ENCODE data around the gene SYCE3. TPM values are rescaled to one million over a fixed set of nuclear protein-coding genes. Genes with fewer than 3 reads are reported as not detected.

The SYCE3 gene
- polyA plus RNA-seq, 3 donors from 2014 or later: not detected

DNA sequence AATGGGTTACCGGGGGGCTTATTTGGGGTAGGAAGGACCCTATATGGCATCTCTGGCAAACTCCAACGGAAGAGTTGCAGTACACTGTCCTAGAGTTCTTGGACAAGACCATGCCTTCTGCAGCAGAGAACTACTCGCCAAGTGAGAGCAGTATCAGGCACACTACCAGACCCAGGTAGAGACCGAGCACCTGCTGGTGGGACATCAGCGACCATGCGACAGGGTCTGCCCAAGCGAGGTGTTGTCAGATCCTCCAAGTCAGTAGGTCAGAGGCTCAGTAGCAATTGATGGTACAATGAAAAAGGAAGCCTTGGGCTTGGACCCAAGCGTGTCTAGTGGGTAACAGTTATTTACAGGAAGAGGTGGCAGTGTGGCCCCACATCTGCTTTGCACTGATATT, 23.1 kb upstream of the SYCE3 start:
- Mint-ChIP-seq H3K27me3 (ENCODE audit: low read depth in 3 of 3) (peaks cover 0 to 7% (median 4%) of the 10 kb centered on the region in 3 donors), H3K4me3 (no peak overlapping the region), H3K9me3 (no peaks in the 10 kb centered on the region), H3K27ac (no peak overlapping the region), H3K36me3 (peaks cover 0 to 7% (median under 1%) of the 10 kb centered on the region in 3 donors), H3K4me1 (peaks cover 8 to 21% of the 10 kb centered on the region in 2 donors)
- no peak for DNase-seq

DNA sequence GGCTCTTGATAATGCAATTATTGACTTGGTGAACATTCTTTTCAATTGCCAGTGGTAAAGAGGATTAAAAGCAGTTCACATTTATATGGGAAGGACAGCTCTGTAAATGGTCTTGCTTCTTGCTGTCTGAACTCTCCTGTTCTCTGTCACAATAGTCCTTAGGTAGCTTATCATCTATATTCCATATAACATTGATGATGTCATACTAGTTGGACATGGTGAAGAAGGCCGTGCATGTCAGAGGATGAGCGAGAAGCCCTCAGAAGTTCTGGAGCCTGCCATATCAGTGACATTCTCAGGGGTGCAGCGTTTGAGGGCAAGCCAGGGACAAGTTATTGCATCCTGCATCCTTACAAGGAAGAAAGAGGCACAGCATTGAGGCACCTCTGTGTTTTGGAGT, 22.5 kb upstream of the SYCE3 start:
- H3K9me3 Mint-ChIP-seq: no peaks in the 10 kb centered on the region
- H3K4me1 Mint-ChIP-seq: peaks cover 8 to 25% of the 10 kb centered on the region in 2 donors
- no peak for DNase-seq
- H3K27ac Mint-ChIP-seq: no peak overlapping the region
- peak overlapping the region in 3 of 5 donors; percentile 5 to 29 (median 21) for H3K4me3 Mint-ChIP-seq
- H3K27me3 Mint-ChIP-seq (ENCODE audit: low read depth in 3 of 3): peaks cover 0 to 7% (median 4%) of the 10 kb centered on the region in 3 donors
- peaks cover 0 to 9% (median 0%) of the 10 kb centered on the region in 3 donors for H3K36me3 Mint-ChIP-seq

DNA sequence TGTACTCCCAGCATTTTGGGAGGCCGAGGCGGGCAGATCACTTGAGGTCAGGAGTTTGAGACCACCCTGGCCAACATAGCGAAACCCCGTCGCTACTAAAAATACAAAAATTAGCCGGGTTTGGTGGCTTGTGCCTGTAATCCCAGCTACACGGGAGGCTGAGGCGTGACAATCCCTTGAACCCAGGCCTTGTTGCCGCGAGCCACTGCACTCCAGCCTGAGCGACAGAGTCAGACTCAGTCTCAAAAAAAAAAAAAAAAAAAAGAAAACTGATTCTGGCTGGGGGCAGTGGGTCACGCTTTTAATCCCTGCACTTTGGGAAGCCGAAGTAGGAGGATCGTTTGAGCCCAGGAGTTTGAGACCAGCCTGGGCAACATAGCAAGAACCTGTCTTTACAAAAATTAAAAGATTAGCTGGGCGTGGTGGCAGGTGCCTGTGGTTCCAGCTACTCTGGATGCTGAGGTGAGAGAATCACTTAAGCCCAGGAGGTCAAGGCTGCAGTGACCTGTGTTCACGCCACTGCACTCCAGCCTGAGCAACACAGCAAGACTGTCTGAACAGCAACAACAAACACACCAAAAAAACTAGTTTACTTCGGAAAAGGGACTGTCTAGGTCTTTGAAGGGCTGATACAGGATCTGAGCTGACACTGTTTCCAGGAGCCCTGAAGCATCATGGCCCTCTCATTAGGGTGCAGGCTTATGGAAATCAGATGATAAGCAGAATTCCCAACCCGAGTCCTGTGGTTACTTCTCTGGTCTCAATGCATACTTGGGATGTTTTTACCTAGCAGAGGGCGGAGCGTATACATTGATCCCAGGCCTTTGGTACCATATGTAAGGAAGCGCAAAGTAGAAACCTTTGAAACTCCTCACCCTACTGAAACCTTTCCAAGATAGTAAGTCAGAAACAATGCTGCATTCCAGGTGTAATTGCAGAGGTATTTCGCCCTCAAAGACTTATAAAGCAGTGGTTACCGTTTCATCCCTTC, 21.7 kb upstream of the SYCE3 start:
- peaks cover 0 to 8% (median 3%) of the 10 kb centered on the region in 3 donors for H3K36me3 Mint-ChIP-seq
- no peak for DNase-seq
- H3K9me3 Mint-ChIP-seq: no peaks in the 10 kb centered on the region
- H3K27me3 Mint-ChIP-seq (ENCODE audit: low read depth in 3 of 3): peaks cover 0 to 7% (median 4%) of the 10 kb centered on the region in 3 donors
- H3K4me3 Mint-ChIP-seq: peak overlapping the region; percentile 33 to 94 (median 93)
- no peak overlapping the region for H3K27ac Mint-ChIP-seq
- peaks cover 8 to 28% of the 10 kb centered on the region in 2 donors for H3K4me1 Mint-ChIP-seq

DNA sequence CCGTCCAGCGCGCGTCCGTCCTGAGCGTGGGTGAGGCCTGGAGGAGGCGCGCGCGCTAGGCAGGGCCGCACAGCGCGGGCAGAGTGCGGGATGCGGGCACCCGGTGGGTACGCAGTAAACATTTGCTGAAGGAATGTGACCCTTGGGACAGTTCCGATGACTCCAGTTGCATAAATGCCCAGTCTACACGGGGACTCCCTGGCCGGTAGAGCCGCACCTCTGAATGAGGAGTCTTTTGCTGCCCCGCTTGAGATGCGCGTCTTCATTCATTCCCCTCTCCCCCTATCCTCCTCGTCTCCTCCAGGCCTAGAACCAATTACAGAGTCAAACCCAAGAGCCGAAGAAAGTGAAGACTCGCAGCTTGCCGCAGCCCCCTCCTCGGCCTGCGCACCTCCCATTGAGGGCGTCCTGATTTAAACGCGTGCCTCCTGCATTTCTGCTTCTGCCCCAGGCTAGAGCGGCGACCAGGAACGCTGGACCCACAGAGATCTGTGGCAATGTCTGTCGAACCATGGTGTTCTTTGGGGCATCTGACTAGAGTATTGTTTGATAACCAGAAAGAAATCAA, 20.7 kb upstream of the SYCE3 start:
- Mint-ChIP-seq H3K36me3 (peaks cover 0 to 6% (median 3%) of the 10 kb centered on the region in 3 donors), H3K4me3 (peak overlapping the region; percentile 86 to 94 (median 93)), H3K4me1 (peaks cover 8 to 28% of the 10 kb centered on the region in 2 donors), H3K9me3 (no peaks in the 10 kb centered on the region), H3K27me3 (ENCODE audit: low read depth in 3 of 3) (peaks cover 0 to 7% (median 4%) of the 10 kb centered on the region in 3 donors), H3K27ac (peak overlapping the region in 5 of 6 donors; percentile 73 to 87 (median 76))
- DNase-seq: no peak

DNA sequence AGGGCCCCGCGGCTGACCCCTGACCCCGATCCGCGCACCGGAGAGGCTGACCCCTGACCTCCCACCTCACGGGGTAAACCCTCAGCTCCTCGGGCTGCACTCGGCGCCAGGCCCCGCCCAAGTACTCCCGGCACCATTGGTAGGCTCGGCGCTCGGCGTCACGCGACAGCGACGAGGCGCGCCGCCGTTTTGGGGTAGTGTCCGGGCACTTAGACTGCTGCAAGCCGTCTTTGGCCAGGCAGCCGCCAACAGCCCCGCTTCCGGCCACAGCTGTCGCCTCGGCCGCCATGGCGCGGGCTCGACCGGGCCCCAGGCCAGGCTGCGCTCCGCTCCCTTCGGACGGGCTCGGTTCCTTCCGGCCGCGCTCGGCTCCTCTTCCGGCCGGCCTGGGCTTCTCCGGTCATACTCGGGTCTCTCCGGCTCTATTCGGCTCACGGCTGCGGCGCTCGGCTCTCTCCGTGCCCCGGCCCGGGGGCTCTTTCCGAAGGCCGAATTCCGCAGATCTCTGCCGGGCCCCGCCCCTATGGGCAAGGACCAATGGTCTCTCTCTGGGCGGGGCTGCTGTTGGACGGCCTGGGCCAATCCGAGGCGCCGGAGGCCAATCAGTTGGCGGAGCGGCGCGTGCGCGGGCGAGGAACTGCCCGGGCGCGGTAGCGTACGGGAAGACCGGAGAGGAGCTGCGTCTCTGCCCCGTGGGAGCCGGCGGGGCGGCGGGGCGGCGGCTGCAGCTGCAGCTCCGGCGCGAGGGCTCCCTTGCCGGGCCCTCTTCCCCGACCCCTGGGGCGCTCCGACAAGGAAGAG, 20.0 kb upstream of the SYCE3 start, which contains the start of gene CHKB:
TSS of gene CHKB (minus strand) at position 357 of the 801 bp plus-strand sequence. CDS start at position 289, 68 bp downstream.
- peaks cover 8 to 28% of the 10 kb centered on the region in 2 donors for H3K4me1 Mint-ChIP-seq
- no peaks in the 10 kb centered on the region for H3K9me3 Mint-ChIP-seq
- H3K36me3 Mint-ChIP-seq: peaks cover 0 to 3% (median 3%) of the 10 kb centered on the region in 3 donors
- H3K27me3 Mint-ChIP-seq (ENCODE audit: low read depth in 3 of 3): peaks cover 0 to 7% (median 4%) of the 10 kb centered on the region in 3 donors
- peak within 1 kb of the TSS; percentile 83 to 97 (median 93) for H3K27ac Mint-ChIP-seq
- H3K4me3 Mint-ChIP-seq: peak within 1 kb of the TSS; percentile 86 to 94 (median 93)
- peak; percentile 99 for DNase-seq

DNA sequence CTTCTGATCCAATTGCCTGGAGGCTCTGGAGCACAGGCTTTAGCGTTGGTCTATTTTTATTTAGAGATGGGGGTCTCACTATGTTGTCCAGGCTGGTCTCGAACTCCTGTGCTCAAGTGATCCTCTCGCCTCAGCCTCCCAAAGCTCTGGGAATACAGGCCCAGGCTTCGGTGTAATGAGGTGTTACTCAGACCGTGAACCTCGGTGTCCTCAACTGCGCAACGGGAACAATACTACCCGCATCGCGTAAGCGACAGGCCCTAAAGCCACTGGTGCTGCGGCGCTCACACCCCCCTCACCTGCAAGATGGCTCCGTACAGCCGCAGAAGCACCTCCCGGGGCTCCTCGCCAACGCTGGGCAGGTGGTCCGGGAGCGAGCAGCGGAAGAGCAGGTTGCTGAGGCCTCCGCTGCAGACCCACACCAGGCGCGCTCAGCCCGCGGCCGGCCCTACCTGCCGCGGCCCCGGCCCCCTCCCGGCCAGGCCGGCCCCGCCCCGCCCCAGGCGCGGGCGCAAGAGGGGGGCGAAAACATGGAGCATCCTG, 19.3 kb upstream of the SYCE3 start:
- peaks cover 0 to 3% (median 3%) of the 10 kb centered on the region in 3 donors for H3K36me3 Mint-ChIP-seq
- H3K9me3 Mint-ChIP-seq: no peaks in the 10 kb centered on the region
- H3K4me1 Mint-ChIP-seq: peaks cover 13 to 34% of the 10 kb centered on the region in 2 donors
- H3K4me3 Mint-ChIP-seq: peak overlapping the region; percentile 84 to 94 (median 93)
- DNase-seq: no peak
- peaks cover 0 to 7% (median 6%) of the 10 kb centered on the region in 3 donors for H3K27me3 Mint-ChIP-seq (ENCODE audit: low read depth in 3 of 3)
- H3K27ac Mint-ChIP-seq: peak overlapping the region; percentile 74 to 97 (median 84)

DNA sequence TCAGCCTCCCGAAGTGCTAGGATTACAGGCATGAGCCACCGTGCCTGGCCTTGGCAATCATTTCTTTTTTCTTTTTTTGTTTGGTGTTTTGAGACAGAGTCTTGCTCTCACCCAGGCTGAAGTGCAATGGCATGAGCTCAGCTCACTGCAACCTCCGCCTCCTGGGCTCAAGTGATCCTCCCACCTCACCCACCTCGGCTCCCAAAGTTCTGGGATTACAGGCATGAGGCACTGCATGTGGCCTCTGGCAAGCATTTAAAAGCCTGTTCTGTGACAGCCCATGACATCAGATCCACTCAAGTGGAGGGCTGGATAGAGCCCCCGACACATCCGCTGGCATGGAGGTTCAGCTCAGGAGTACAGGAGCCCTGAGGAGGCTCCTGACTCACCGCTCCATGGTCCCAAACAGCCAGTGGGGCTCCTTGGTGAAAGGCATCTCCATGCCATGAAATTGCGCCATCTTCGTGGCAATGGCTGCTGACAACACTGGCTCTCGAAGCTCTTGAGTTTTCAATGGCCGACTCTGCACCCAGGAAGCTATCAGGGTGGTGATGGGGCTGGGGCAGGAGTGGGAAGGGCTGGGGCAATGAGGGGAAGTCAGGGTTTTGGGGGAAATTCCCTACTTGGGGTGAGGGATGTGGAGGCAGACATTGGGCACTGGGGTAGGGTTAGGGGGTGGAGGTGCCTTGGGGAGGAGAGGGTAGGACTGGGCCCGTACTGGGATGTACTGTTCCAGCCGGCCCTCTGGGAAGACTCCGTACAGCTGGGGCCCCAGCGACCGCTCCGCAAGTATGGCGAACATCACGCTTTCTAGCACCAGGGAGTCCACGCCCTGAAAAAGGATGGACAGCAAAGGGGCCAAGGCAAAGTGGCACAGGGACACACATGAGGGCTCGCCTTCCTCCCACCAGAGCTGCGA, 18.6 kb upstream of the SYCE3 start:
- H3K36me3 Mint-ChIP-seq: peaks cover 0 to 4% (median 3%) of the 10 kb centered on the region in 3 donors

DNA sequence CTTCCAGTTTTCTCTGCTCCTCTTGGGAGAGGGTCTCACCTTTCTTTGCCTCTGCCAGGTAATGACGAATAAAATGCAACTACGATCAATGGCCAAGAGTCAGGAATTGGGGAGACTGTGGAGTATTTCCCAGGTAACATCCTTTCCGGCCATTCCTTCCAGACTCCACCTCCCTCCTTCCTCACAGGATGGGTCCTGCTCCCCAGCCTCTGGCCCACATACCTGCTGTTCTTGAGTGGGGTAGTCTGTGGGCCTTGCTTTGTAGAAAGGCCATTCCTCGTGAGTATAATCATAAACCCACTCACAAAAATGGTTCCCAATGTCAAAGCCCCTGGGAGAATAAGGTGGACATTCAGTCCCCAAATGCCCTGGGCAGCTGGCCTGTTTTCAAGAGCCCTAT, 17.0 kb upstream of the SYCE3 start:
- H3K4me3 Mint-ChIP-seq: no peak overlapping the region
- peaks cover 0 to 7% (median 6%) of the 10 kb centered on the region in 3 donors for H3K27me3 Mint-ChIP-seq (ENCODE audit: low read depth in 3 of 3)
- H3K27ac Mint-ChIP-seq: peak overlapping the region in 1 of 6 donors; percentile 58
- no peak for DNase-seq
- peaks cover 0 to 7% (median 3%) of the 10 kb centered on the region in 3 donors for H3K36me3 Mint-ChIP-seq
- H3K9me3 Mint-ChIP-seq: no peaks in the 10 kb centered on the region
- peaks cover 13 to 36% of the 10 kb centered on the region in 2 donors for H3K4me1 Mint-ChIP-seq

More for the DNA sequence above, 18.6 kb upstream of the SYCE3 start:
- Mint-ChIP-seq H3K4me3 (peak overlapping the region; percentile 80 to 84 (median 84)), H3K27me3 (ENCODE audit: low read depth in 3 of 3) (peaks cover 0 to 7% (median 6%) of the 10 kb centered on the region in 3 donors), H3K4me1 (peaks cover 13 to 36% of the 10 kb centered on the region in 2 donors), H3K27ac (peak overlapping the region; percentile 74 to 89 (median 84)), H3K9me3 (no peaks in the 10 kb centered on the region)
- no peak for DNase-seq

DNA sequence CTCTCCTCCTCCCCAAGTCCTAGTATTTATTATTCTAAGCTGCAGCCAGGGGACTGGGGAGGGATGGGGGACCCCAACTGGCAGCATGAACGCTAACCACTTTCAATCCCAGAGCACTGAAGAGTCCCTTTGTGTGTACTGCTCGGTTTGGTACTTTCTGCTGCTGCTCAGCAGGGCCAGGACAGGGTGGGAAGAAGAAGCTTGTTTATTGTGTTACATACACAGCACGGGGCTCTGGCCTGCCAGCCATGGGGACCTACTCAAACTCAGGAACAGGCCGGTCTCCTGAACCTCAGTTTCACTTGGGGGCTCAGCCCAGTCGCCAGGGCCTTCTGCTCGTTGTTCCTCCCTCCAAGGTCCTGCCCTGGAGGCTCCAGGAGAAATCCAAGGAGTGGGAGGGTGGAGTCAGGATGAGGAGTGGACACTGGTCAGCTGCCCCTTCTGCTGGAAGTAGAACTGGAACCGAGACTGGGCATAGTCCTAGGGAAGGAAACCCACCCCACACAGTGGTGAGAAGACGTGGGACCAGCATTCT, 16.1 kb upstream of the SYCE3 start:
- DNase-seq: no peak
- H3K27me3 Mint-ChIP-seq (ENCODE audit: low read depth in 3 of 3): peaks cover 0 to 7% (median 6%) of the 10 kb centered on the region in 3 donors
- no peak overlapping the region for H3K4me3 Mint-ChIP-seq
- H3K9me3 Mint-ChIP-seq: no peaks in the 10 kb centered on the region
- no peak overlapping the region for H3K27ac Mint-ChIP-seq
- peaks cover 0 to 7% (median 3%) of the 10 kb centered on the region in 3 donors for H3K36me3 Mint-ChIP-seq
- H3K4me1 Mint-ChIP-seq: peaks cover 13 to 35% of the 10 kb centered on the region in 2 donors

DNA sequence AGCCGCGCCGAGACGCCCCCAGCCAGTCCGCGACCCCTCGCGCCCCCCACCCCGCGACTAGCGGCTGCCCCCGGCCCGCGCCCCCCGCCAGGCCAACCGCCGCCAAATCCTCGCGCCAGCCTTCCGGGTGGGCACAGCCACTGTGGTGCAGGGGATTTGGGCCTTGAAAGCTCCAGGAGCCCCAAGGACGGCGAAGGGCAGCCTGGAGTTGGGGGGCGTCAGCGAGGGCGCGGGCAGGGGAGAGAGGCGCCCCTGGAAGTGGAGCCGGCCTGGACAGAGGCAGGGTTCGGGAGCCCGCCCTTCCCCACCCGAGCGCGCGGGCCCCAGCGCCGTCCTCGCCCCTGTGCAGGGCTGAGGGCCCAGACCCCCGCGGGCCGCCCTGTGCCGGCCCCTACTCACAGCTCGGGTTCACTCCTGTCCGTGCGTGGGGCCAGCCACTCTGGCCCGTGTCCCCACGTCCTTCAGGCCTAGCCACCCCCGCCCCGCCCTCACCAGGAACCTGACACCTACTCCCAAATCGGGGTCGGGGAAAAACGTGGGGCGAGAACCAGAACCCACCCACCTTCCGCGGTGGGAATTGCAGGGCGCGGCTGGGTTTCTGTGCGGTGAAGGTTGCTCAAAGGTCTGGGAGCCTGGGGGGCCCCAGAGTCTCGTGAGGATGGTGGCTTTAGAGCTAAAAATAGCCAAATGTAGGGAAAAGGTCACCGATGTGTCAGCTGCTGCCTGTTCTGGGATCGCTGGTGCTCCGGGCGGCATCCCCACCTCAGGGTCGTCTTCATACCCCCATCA, 15.5 kb upstream of the SYCE3 start, which contains the start of gene CPT1B:
TSS of gene CPT1B (minus strand) at position 441 of the 789 bp plus-strand sequence. CDS start 512 bp downstream, outside the sequence.
- H3K9me3 Mint-ChIP-seq: no peaks in the 10 kb centered on the region
- peaks cover 7 to 29% of the 10 kb centered on the region in 2 donors for H3K4me1 Mint-ChIP-seq
- no peak within 1 kb of the TSS for H3K27ac Mint-ChIP-seq
- H3K4me3 Mint-ChIP-seq: peak within 1 kb of the TSS in 1 of 5 donors; percentile 33
- peaks cover 0 to 7% (median 3%) of the 10 kb centered on the region in 3 donors for H3K36me3 Mint-ChIP-seq
- peaks cover 0 to 7% (median 4%) of the 10 kb centered on the region in 3 donors for H3K27me3 Mint-ChIP-seq (ENCODE audit: low read depth in 3 of 3)
- no peak for DNase-seq

DNA sequence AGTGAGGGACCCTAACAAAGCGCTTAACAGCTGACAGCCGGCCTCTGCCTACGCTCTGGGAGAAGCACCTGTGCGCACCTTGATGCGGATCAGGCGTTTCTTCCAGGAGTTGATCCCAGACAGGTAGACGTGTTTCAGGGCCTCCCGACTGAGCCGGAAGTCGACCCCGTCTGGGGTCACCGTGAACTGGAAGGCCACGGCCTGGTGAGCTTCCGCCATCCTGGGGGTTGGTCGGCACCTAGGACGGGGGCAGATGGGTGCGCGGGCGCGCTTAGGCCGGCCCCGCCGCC, 14.9 kb upstream of the SYCE3 start:
- peaks cover 5 to 26% of the 10 kb centered on the region in 2 donors for H3K4me1 Mint-ChIP-seq
- peaks cover 0 to 7% (median 3%) of the 10 kb centered on the region in 3 donors for H3K36me3 Mint-ChIP-seq
- DNase-seq: no peak
- H3K4me3 Mint-ChIP-seq: peak overlapping the region in 1 of 5 donors; percentile 33
- H3K27ac Mint-ChIP-seq: no peak overlapping the region
- peaks cover 0 to 3% (median 2%) of the 10 kb centered on the region in 3 donors for H3K27me3 Mint-ChIP-seq (ENCODE audit: low read depth in 3 of 3)
- no peaks in the 10 kb centered on the region for H3K9me3 Mint-ChIP-seq

Data from immature natural killer cell (primary cell).